ENCODE data around the gene SNRNP48.

- TF ChIP-seq ZNF561 (tag by site-specific recombination; IDR thresholded peaks at IDR 0.05; ENCODE audit: borderline replicate concordance), result no peak
- TF ChIP-seq, protein P1, sequence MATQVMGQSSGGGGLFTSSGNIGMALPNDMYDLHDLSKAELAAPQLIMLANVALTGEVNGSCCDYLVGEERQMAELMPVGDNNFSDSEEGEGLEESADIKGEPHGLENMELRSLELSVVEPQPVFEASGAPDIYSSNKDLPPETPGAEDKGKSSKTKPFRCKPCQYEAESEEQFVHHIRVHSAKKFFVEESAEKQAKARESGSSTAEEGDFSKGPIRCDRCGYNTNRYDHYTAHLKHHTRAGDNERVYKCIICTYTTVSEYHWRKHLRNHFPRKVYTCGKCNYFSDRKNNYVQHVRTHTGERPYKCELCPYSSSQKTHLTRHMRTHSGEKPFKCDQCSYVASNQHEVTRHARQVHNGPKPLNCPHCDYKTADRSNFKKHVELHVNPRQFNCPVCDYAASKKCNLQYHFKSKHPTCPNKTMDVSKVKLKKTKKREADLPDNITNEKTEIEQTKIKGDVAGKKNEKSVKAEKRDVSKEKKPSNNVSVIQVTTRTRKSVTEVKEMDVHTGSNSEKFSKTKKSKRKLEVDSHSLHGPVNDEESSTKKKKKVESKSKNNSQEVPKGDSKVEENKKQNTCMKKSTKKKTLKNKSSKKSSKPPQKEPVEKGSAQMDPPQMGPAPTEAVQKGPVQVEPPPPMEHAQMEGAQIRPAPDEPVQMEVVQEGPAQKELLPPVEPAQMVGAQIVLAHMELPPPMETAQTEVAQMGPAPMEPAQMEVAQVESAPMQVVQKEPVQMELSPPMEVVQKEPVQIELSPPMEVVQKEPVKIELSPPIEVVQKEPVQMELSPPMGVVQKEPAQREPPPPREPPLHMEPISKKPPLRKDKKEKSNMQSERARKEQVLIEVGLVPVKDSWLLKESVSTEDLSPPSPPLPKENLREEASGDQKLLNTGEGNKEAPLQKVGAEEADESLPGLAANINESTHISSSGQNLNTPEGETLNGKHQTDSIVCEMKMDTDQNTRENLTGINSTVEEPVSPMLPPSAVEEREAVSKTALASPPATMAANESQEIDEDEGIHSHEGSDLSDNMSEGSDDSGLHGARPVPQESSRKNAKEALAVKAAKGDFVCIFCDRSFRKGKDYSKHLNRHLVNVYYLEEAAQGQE (tag by site-specific recombination; IDR thresholded peaks at IDR 0.05), result no peak; the same call in 1 of the 2 replicates
- TF ChIP-seq CTCF (tag by site-specific recombination; IDR thresholded peaks at IDR 0.05), result no peak; the same call in 1 of the 2 replicates
- TF ChIP-seq ZNF169 (tag by site-specific recombination; IDR thresholded peaks at IDR 0.05), result no peak
- no peak for TF ChIP-seq ZNF248 (tag by site-specific recombination; IDR thresholded peaks at IDR 0.05)
- TF ChIP-seq TCF7L2 (IDR thresholded peaks at IDR 0.05; ENCODE audit: borderline replicate concordance, low read depth, low read length), result no peak
- no peak for TF ChIP-seq ZNF24 (tag by site-specific recombination; IDR thresholded peaks at IDR 0.05)
- no peak for TF ChIP-seq KLF16 (tag by site-specific recombination; IDR thresholded peaks at IDR 0.05)
Observed at GRCh38 chr6:7542065-7542873, 47.7 kb upstream of the SNRNP48 start.
